HEK293 (cell line): Measurements from ENCODE around the gene MDN1.

Experiments used
- BCL6B ChIP-seq: fragments of 450-650 bp; formaldehyde crosslinking; IDR thresholded peaks from 2 replicates; pipeline ENCODE4 v1.5.1; 2017; ENCODE audit warnings: missing biosample characterization, missing genetic modification characterization
- CTCF ChIP-seq: fragments of 450-650 bp; formaldehyde crosslinking; IDR thresholded peaks from 2 replicates; pipeline ENCODE4 v1.5.1; 2016; ENCODE audit warnings: missing biosample characterization, missing genetic modification characterization
- ELK4 ChIP-seq: IDR thresholded peaks from 2 replicates; pipeline ENCODE4 v1.6.1; 2011; ENCODE audit warnings: mild to moderate bottlenecking, low read depth, low read length, borderline replicate concordance
- KLF10 ChIP-seq: fragments of 450-650 bp; IDR thresholded peaks from 2 replicates; pipeline ENCODE4 v1.5.1; 2018; ENCODE audit warnings: missing biosample characterization, mild to moderate bottlenecking, missing genetic modification characterization
- PRDM2 ChIP-seq: fragments of 450-650 bp; formaldehyde crosslinking; IDR thresholded peaks from 2 replicates; pipeline ENCODE4 v1.5.1; 2016; ENCODE audit warnings: missing biosample characterization, missing genetic modification characterization, borderline replicate concordance
- RBAK ChIP-seq: fragments of 450-650 bp; formaldehyde crosslinking; IDR thresholded peaks from 2 replicates; pipeline ENCODE4 v1.5.1; 2016; ENCODE audit warnings: missing biosample characterization, missing genetic modification characterization
- REST ChIP-seq: fragments of 450-650 bp; formaldehyde crosslinking; IDR thresholded peaks from 2 replicates; pipeline ENCODE4 v1.5.1; 2016; ENCODE audit warnings: missing biosample characterization, missing genetic modification characterization
- ZFP3 ChIP-seq: fragments of 450-650 bp; formaldehyde crosslinking; IDR thresholded peaks from 2 replicates; pipeline ENCODE4 v1.5.1; 2016; ENCODE audit warnings: low read depth, missing biosample characterization, missing genetic modification characterization
- ZNF416 ChIP-seq: fragments of 450-650 bp; formaldehyde crosslinking; IDR thresholded peaks from 2 replicates; pipeline ENCODE4 v1.5.1; 2016; ENCODE audit warnings: missing biosample characterization, missing genetic modification characterization
- ZNF501 ChIP-seq: fragments of 450-650 bp; formaldehyde crosslinking; IDR thresholded peaks from 2 replicates; pipeline ENCODE4 v1.5.1; 2016; ENCODE audit warnings: missing biosample characterization, missing genetic modification characterization
- ZNF548 ChIP-seq: fragments of 450-650 bp; formaldehyde crosslinking; IDR thresholded peaks from 2 replicates; pipeline ENCODE4 v1.5.1; 2016; ENCODE audit warnings: missing biosample characterization, missing genetic modification characterization
- ZNF639 ChIP-seq: fragments of 450-650 bp; formaldehyde crosslinking; IDR thresholded peaks from 2 replicates; pipeline ENCODE4 v1.5.1; 2016; ENCODE audit warnings: missing biosample characterization, missing genetic modification characterization

GRCh38 chr6:89662659-89663223 lies 156.9 kb downstream of the MDN1 start:
- no peak for TF ChIP-seq CTCF
- no peak for TF ChIP-seq RBAK (tag by site-specific recombination)
- no peak for TF ChIP-seq ZNF416 (tag by site-specific recombination)
- TF ChIP-seq BCL6B (tag by site-specific recombination), result no peak
- TF ChIP-seq PRDM2 (tag by site-specific recombination), result no peak
- TF ChIP-seq ZNF548 (tag by site-specific recombination), result no peak
- no peak for TF ChIP-seq ZNF501
- TF ChIP-seq KLF10 (tag by site-specific recombination), result no peak
- TF ChIP-seq ELK4, result no peak
- no peak for TF ChIP-seq REST (tag by site-specific recombination)
- TF ChIP-seq ZFP3, result no peak
- no peak for TF ChIP-seq ZNF639
